GM12878 (cell line): ENCODE data around the gene ZGLP1. TPM values are rescaled to one million over a fixed set of nuclear protein-coding genes. Genes with fewer than 3 reads are reported as not detected.

ENCODE experiments used
- CBFB ChIP-seq: IDR thresholded peaks from 2 replicates; pipeline ENCODE4 v1.6.1; 2016; ENCODE audit warnings: antibody characterized with exemption, low read depth
- DPF2 ChIP-seq: fragments of 450-650 bp; IDR thresholded peaks from 2 replicates; pipeline ENCODE4 v1.6.1; 2017; ENCODE audit warnings: mild to moderate bottlenecking
- ESRRA ChIP-seq: IDR thresholded peaks from 2 replicates; pipeline ENCODE4 v1.6.1; 2012; ENCODE audit warnings: mild to moderate bottlenecking, low read length, improper control_type of control experiment
- ETV6 ChIP-seq, 2 experiments: fragments of 450-650 bp in 1 of 2; IDR thresholded peaks in 1 of 2; conservative IDR thresholded peaks in 1 of 2; 2 replicates each; pipeline ENCODE4 v1.6.1; 2014; ENCODE audit warnings: antibody characterized with exemption in 1 of 2, borderline replicate concordance in 1 of 2, low read depth in 1 of 2, mild to moderate bottlenecking in 1 of 2, moderate library complexity in 1 of 2
- FOS ChIP-seq: IDR thresholded peaks from 3 replicates; pipeline ENCODE4 v1.6.1; 2011; ENCODE audit warnings: borderline replicate concordance; ENCODE audit not compliant: insufficient read length; ENCODE audit errors: extremely low read depth
- GABPA ChIP-seq: IDR thresholded peaks from 2 replicates; pipeline ENCODE4 v1.6.1; 2014; ENCODE audit warnings: antibody characterized with exemption, low read depth, mild to moderate bottlenecking, inconsistent platforms
- KDM1A ChIP-seq: fragments of 200-600 bp; sonication (generic); IDR thresholded peaks from 2 replicates; pipeline ENCODE4 v1.6.1; 2016; ENCODE audit warnings: borderline replicate concordance
- MEF2A ChIP-seq: IDR thresholded peaks from 2 replicates; pipeline ENCODE4 v1.6.1; 2011; ENCODE audit warnings: low read depth, mild to moderate bottlenecking, low read length, moderate library complexity; ENCODE audit not compliant: insufficient read depth
- NFYB ChIP-seq: IDR thresholded peaks from 2 replicates; pipeline ENCODE4 v1.6.1; 2011; ENCODE audit warnings: low read depth, mild to moderate bottlenecking, low read length, improper control_type of control experiment, moderate library complexity; ENCODE audit not compliant: insufficient read depth
- PBX3 ChIP-seq: IDR thresholded peaks from 2 replicates; pipeline ENCODE4 v1.6.1; 2011; ENCODE audit warnings: mild to moderate bottlenecking, low read depth, low read length, moderate library complexity; ENCODE audit not compliant: insufficient replicate concordance
- POLR2A ChIP-seq: IDR thresholded peaks from 2 replicates; pipeline ENCODE4 v1.6.1; 2011; ENCODE audit warnings: low read depth, mild to moderate bottlenecking, low read length
- POLR2AphosphoS2 ChIP-seq: IDR thresholded peaks from 2 replicates; pipeline ENCODE4 v1.6.1; 2011; ENCODE audit warnings: low read depth, mild to moderate bottlenecking, low read length, improper control_type of control experiment, moderate library complexity
- SIN3A ChIP-seq: IDR thresholded peaks from 2 replicates; pipeline ENCODE4 v1.6.1; 2012; ENCODE audit warnings: low read depth, low read length, improper control_type of control experiment
- SMAD1 ChIP-seq: fragments of 450-650 bp; IDR thresholded peaks from 2 replicates; pipeline ENCODE4 v1.6.1; 2018; ENCODE audit warnings: mild to moderate bottlenecking, low read depth; ENCODE audit not compliant: partially characterized antibody
- SREBF2 ChIP-seq: IDR thresholded peaks from 2 replicates; pipeline ENCODE4 v1.6.1; 2012; ENCODE audit warnings: mild to moderate bottlenecking, low read length
- USF1 ChIP-seq: IDR thresholded peaks from 2 replicates; pipeline ENCODE4 v1.6.1; 2011; ENCODE audit warnings: borderline replicate concordance, low read depth, mild to moderate bottlenecking, moderate library complexity, mixed read lengths, low read length; ENCODE audit not compliant: insufficient read depth; ENCODE audit errors: extremely low read length
- YY1 ChIP-seq: IDR thresholded peaks from 2 replicates; pipeline ENCODE4 v1.6.1; 2011; ENCODE audit warnings: low read depth, mild to moderate bottlenecking, low read length
- ZBTB4 ChIP-seq: fragments of 450-650 bp; formaldehyde crosslinking; IDR thresholded peaks from 2 replicates; pipeline ENCODE4 v1.4.0; 2022; ENCODE audit warnings: mild to moderate bottlenecking, moderate library complexity
- ZSCAN29 ChIP-seq: fragments of 450-650 bp; IDR thresholded peaks from 2 replicates; pipeline ENCODE4 v1.6.1; 2017; ENCODE audit warnings: mild to moderate bottlenecking, moderate library complexity
- polyA plus RNA-seq, 11 experiments: library from polyadenylated mRNA; depleted of rRNA in 4 of 11; unstranded in 6 of 11; stranded (reverse) in 5 of 11; fragments of >200 nt; fragmentation: Nextera tagmentation in 4 of 11; fragmentation: Illumina TruSeq in 1 of 11; extraction: Ambion mirVana in 4 of 11; extraction: Trizol in 1 of 11; gene quantifications; 1 replicate in 1 of 11; 2 replicates in 10 of 11; pipeline versions ENCODE4 v1.2.1 to v1.2.3, GENCODE V29; 2011 to 2016; ENCODE audit warnings: inconsistent platforms in 2 of 11, missing spikeins in 2 of 11, low read depth in 1 of 11
- total RNA-seq, 4 experiments: library from RNA; depleted of rRNA in 3 of 4; stranded (reverse); fragments of >200 nt in 3 of 4; fragmentation: Illumina TruSeq in 1 of 4; extraction: Trizol in 1 of 4; gene quantifications; 2 replicates each; pipeline versions ENCODE4 v1.2.1 to v1.2.3, GENCODE V29; 2013 to 2021
- TF ChIP-seq, protein P1 (sequence below): fragments of 150-350 bp; IDR thresholded peaks from 2 replicates; pipeline ENCODE4 v1.6.1; 2016; ENCODE audit warnings: low read depth, low read length

Gene ZGLP1
- total and polyA plus RNA-seq, 10 of the 15 experiments (the other 5 are each of a cell fraction or from before 2014, with no cell fraction given), result 0.29 to 5.6 (median 1.3) TPM

- TF ChIP-seq, protein P1, sequence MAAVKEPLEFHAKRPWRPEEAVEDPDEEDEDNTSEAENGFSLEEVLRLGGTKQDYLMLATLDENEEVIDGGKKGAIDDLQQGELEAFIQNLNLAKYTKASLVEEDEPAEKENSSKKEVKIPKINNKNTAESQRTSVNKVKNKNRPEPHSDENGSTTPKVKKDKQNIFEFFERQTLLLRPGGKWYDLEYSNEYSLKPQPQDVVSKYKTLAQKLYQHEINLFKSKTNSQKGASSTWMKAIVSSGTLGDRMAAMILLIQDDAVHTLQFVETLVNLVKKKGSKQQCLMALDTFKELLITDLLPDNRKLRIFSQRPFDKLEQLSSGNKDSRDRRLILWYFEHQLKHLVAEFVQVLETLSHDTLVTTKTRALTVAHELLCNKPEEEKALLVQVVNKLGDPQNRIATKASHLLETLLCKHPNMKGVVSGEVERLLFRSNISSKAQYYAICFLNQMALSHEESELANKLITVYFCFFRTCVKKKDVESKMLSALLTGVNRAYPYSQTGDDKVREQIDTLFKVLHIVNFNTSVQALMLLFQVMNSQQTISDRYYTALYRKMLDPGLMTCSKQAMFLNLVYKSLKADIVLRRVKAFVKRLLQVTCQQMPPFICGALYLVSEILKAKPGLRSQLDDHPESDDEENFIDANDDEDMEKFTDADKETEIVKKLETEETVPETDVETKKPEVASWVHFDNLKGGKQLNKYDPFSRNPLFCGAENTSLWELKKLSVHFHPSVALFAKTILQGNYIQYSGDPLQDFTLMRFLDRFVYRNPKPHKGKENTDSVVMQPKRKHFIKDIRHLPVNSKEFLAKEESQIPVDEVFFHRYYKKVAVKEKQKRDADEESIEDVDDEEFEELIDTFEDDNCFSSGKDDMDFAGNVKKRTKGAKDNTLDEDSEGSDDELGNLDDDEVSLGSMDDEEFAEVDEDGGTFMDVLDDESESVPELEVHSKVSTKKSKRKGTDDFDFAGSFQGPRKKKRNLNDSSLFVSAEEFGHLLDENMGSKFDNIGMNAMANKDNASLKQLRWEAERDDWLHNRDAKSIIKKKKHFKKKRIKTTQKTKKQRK, result no peak
- TF ChIP-seq GABPA (peak; percentile 71), SMAD1 (peak; percentile 42), NFYB (no peak), ESRRA (no peak), KDM1A (no peak), SIN3A (0 out of 2 replicates have a peak, but pooled peaks have one; percentile 53), POLR2AphosphoS2 (peak; percentile 95), YY1 (peak; percentile 62; the same call in 1 of the 2 replicates), USF1 (peak; percentile 55), ZSCAN29 (peak; percentile 96), DPF2 (no peak; the same call in 1 of the 2 replicates), CBFB (peak; percentile 85), FOS (no peak), POLR2A (peak; percentile 98), PBX3 (peak; percentile 41), ETV6 (conservative IDR thresholded peaks at IDR 0.05 in 1 of 2, IDR thresholded peaks at IDR 0.05 in 1 of 2; ENCODE audit: borderline replicate concordance in 1 of 2, low read depth in 1 of 2) (peak in 1 of 2 experiments; percentile 64; a peak in 1 of 4 replicates), ZBTB4 (no peak), SREBF2 (no peak), MEF2A (no peak)
Observed at GRCh38 chr19:10270616-10271394, 38.8 kb downstream of the ZGLP1 start, which contains the start of gene ICAM1 (continued).
